B cell (primary cell): ENCODE results near the gene REPS2. TPM values are rescaled to one million over a fixed set of nuclear protein-coding genes. Genes with fewer than 3 reads are reported as not detected.

Experiments
- ATAC-seq: fragments of 200-7000 bp; cut with Tn5 transposase; one replicate; pipeline ENCODE4 v1.10.0; 2021; ENCODE audit warnings: low read depth, mild to moderate bottlenecking, moderate number of reproducible peaks, moderate library complexity
- CTCF ChIA-PET: fragments of 350-600 bp; sonication (Branson Sonifier 250); formaldehyde crosslinking; loops from one replicate; lab custom pipeline; 2021; ENCODE audit warnings: antibody characterized with exemption, inconsistent platforms; lab: Charles Lee
- POLR2A ChIA-PET: fragments of 350-600 bp; sonication (Branson Sonifier 250); formaldehyde crosslinking; loops from one replicate; lab custom pipeline; 2021; ENCODE audit warnings: antibody characterized with exemption; lab: Charles Lee
- DNase-seq: peaks from one replicate; pipeline ENCODE4 v3.0.0; 2013
- H2AFZ ChIP-seq: 2 replicates; pipeline ENCODE4 v1.6.1; 2012; ENCODE audit warnings: mild to moderate bottlenecking, low read depth, low read length; ENCODE audit not compliant: insufficient read depth, poor library complexity, severe bottlenecking
- H3K27ac ChIP-seq, 2 donors: 1 replicate in 1 of 2; 2 replicates in 1 of 2; pipeline ENCODE4 v1.5.1; 2012 to 2013; ENCODE audit warnings: low read length in 2 of 2, mild to moderate bottlenecking in 2 of 2, moderate library complexity in 1 of 2
- H3K27me3 ChIP-seq, 4 experiments: fragments of 200-600 bp in 1 of 4; sonication (generic) in 1 of 4; replicated peaks in 1 of 4; 1 replicate in 2 of 4; 2 replicates in 2 of 4; pipeline versions ENCODE4 v1.6.1 to v1.7.0; 2013 to 2016; ENCODE audit warnings: low read length in 3 of 4, mild to moderate bottlenecking in 2 of 4, mixed read lengths in 1 of 4, moderate library complexity in 1 of 4; ENCODE audit not compliant: insufficient read depth in 4 of 4, control insufficient read depth in 3 of 4; ENCODE audit errors: control extremely low read depth in 1 of 4
- H3K36me3 ChIP-seq, 2 experiments: replicated peaks in 1 of 2; 1 replicate in 1 of 2; 2 replicates in 1 of 2; pipeline versions ENCODE4 v1.6.1 to v1.7.1; 2013; ENCODE audit warnings: low read length in 1 of 2; ENCODE audit not compliant: insufficient read depth in 2 of 2, control insufficient read depth in 1 of 2; ENCODE audit errors: control extremely low read depth in 1 of 2, extremely low read depth in 1 of 2
- H3K4me1 ChIP-seq, 2 donors: fragments of 200-600 bp in 1 of 2; sonication (generic) in 1 of 2; 1 replicate in 1 of 2; 2 replicates in 1 of 2; pipeline versions ENCODE4 v1.5.1 to v1.6.1; 2013 to 2017; ENCODE audit warnings: low read length in 2 of 2; ENCODE audit not compliant: control insufficient read depth in 2 of 2, insufficient read depth in 2 of 2
- H3K4me2 ChIP-seq: replicated peaks from 2 replicates; pipeline ENCODE3; 2012; ENCODE audit warnings: mild to moderate bottlenecking, low read depth, low read length; ENCODE audit not compliant: poor library complexity, severe bottlenecking
- H3K4me3 ChIP-seq, 5 experiments: fragments of 200-600 bp in 1 of 5; sonication (generic) in 1 of 5; 1 replicate in 3 of 5; 2 replicates in 2 of 5; pipeline versions ENCODE4 v1.5.1 to v1.7.0; 2011 to 2016; ENCODE audit warnings: low read length in 4 of 5, mild to moderate bottlenecking in 4 of 5, low read depth in 2 of 5, control low read depth in 1 of 5, moderate library complexity in 1 of 5; ENCODE audit not compliant: insufficient read depth in 1 of 5; ENCODE audit errors: control extremely low read depth in 1 of 5, extremely low read depth in 1 of 5
- H3K79me2 ChIP-seq: fragments of 200-600 bp; sonication (generic); one replicate; pipeline ENCODE4 v1.6.0; 2016; ENCODE audit warnings: low read length; ENCODE audit not compliant: control insufficient read depth, insufficient read depth
- H3K9ac ChIP-seq: fragments of 200-600 bp; sonication (generic); 2 replicates; pipeline ENCODE4 v1.6.1; 2017; ENCODE audit warnings: mild to moderate bottlenecking, low read length, moderate library complexity
- H3K9me3 ChIP-seq, 3 donors: one replicate each; pipeline versions ENCODE4 v1.6.1 to v1.7.1; 2013; ENCODE audit warnings: low read length in 2 of 3; ENCODE audit not compliant: control insufficient read depth in 2 of 3, insufficient read depth in 1 of 3; ENCODE audit errors: control extremely low read depth in 1 of 3
- H4K20me1 ChIP-seq: 2 replicates; pipeline ENCODE4 v1.6.0; 2012; ENCODE audit warnings: mild to moderate bottlenecking, low read length; ENCODE audit not compliant: insufficient read depth, control insufficient read depth, poor library complexity, severe bottlenecking
- H3K27ac Mint-ChIP-seq: one replicate; pipeline ENCODE4 v1.8.0; 2021; ENCODE audit warnings: mixed read lengths
- H3K27me3 Mint-ChIP-seq: one replicate; pipeline ENCODE4 v1.8.0; 2021; ENCODE audit warnings: mixed read lengths
- H3K4me1 Mint-ChIP-seq: one replicate; pipeline ENCODE4 v1.8.0; 2021; ENCODE audit warnings: mixed read lengths
- H3K4me3 Mint-ChIP-seq: one replicate; pipeline ENCODE4 v1.8.0; 2021; ENCODE audit warnings: mixed read lengths
- H3K9me3 Mint-ChIP-seq: one replicate; pipeline ENCODE4 v1.8.0; 2022; ENCODE audit warnings: mixed read lengths; ENCODE audit not compliant: insufficient read depth
- EZH2 ChIP-seq: IDR thresholded peaks from 2 replicates; pipeline ENCODE4 v1.6.1; 2012; ENCODE audit warnings: borderline replicate concordance, low read depth, mild to moderate bottlenecking, moderate library complexity, low read length; ENCODE audit not compliant: insufficient read depth, poor library complexity, severe bottlenecking
- WGBS: methylation state at CpG from one replicate; pipeline ENCODE4 v1.1.5; 2013; ENCODE audit warnings: missing lambda C conversion rate; ENCODE audit not compliant: insufficient coverage; 5-methylcytosine and 5-hydroxymethylcytosine counted together
- intact Hi-C: fragments of 100-400 bp; cut with micrococcal nuclease; formaldehyde crosslinking; loops from one replicate; pipeline ENCODE4 v1.10.0; 2022
- polyA plus RNA-seq: library from polyadenylated mRNA; depleted of rRNA; stranded (reverse); fragments of >200 nt; gene quantifications from 2 replicates; pipeline ENCODE4 v1.2.3, GENCODE V29; 2012
- total RNA-seq, 2 donors: library from RNA; stranded (reverse); fragments of 120-200 nt in 1 of 2; gene quantifications; 1 replicate in 1 of 2; 2 replicates in 1 of 2; pipeline versions ENCODE4 v1.2.3 to v1.2.4, GENCODE V29; 2013 to 2022
- TF ChIP-seq, protein P1 (sequence below): fragments of 200-600 bp; IDR thresholded peaks from one replicate; pipeline ENCODE4 v1.8.0; 2022; ENCODE audit warnings: antibody characterized with exemption, mild to moderate bottlenecking

Gene REPS2
- total and polyA plus RNA-seq, 2 donors (not counting 1 experiment from before 2014, with no cell fraction given) = 1.1 to 4.9 TPM

DNA sequence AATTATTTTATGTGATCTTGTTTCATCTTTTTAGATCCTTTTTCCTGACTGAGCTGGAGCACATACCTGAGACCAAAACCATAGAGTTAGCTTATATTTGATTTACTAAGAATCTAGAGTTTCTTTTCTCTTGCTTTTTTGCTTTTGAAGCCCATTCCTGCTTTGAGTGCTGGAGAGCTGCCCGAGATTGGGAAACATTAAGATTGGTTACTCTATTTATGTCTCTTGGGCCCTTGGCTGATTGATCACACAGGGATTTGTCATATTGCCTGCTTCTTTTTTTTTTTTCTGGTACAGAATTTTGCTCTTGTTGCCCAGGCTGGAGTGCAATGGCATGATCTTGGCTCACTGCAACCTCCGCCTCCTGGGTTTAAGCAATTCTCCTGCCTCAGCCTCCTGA is 73.9 kb downstream of the REPS2 start:
- H3K4me2 ChIP-seq = no peak overlapping the region
- H3K4me3 ChIP-seq = no peak overlapping the region
- Mint-ChIP-seq H3K27ac (no peak overlapping the region), H3K4me1 (peaks cover 10% of the 10 kb centered on the region), H3K27me3 (no peaks in the 10 kb centered on the region), H3K4me3 (no peak overlapping the region), H3K9me3 (no peaks in the 10 kb centered on the region)
- ATAC-seq (no peak), DNase-seq (no peak)
- H3K9me3 ChIP-seq = no peaks in the 10 kb centered on the region
- no peak overlapping the region for H3K27ac ChIP-seq
- H3K79me2 ChIP-seq = no peaks in the 10 kb centered on the region
- H3K4me1 ChIP-seq = peaks cover 3 to 4% of the 10 kb centered on the region in 2 donors
- no CpG with 5 or more reads among the region's 2 CpGs for WGBS
- no peak for TF ChIP-seq EZH2
- TF ChIP-seq, protein P1, sequence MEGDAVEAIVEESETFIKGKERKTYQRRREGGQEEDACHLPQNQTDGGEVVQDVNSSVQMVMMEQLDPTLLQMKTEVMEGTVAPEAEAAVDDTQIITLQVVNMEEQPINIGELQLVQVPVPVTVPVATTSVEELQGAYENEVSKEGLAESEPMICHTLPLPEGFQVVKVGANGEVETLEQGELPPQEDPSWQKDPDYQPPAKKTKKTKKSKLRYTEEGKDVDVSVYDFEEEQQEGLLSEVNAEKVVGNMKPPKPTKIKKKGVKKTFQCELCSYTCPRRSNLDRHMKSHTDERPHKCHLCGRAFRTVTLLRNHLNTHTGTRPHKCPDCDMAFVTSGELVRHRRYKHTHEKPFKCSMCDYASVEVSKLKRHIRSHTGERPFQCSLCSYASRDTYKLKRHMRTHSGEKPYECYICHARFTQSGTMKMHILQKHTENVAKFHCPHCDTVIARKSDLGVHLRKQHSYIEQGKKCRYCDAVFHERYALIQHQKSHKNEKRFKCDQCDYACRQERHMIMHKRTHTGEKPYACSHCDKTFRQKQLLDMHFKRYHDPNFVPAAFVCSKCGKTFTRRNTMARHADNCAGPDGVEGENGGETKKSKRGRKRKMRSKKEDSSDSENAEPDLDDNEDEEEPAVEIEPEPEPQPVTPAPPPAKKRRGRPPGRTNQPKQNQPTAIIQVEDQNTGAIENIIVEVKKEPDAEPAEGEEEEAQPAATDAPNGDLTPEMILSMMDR = no peak
- H3K36me3 ChIP-seq = no peaks in the 10 kb centered on the region
- H3K27me3 ChIP-seq = no peaks in the 10 kb centered on the region
- H4K20me1 ChIP-seq = no peaks in the 10 kb centered on the region
- H2AFZ ChIP-seq = no peak overlapping the region
- ChIA-PET POLR2A (no interaction called here), CTCF (interaction anchor here (1.1 to 1.6 kb wide), 3 partner anchors 22 to 194 kb away, joined by 3 to 4 read pairs (median 4); no protein-coding TSS in a partner anchor)
- no peak overlapping the region for H3K9ac ChIP-seq
- intact Hi-C loops = no loop called here

DNA sequence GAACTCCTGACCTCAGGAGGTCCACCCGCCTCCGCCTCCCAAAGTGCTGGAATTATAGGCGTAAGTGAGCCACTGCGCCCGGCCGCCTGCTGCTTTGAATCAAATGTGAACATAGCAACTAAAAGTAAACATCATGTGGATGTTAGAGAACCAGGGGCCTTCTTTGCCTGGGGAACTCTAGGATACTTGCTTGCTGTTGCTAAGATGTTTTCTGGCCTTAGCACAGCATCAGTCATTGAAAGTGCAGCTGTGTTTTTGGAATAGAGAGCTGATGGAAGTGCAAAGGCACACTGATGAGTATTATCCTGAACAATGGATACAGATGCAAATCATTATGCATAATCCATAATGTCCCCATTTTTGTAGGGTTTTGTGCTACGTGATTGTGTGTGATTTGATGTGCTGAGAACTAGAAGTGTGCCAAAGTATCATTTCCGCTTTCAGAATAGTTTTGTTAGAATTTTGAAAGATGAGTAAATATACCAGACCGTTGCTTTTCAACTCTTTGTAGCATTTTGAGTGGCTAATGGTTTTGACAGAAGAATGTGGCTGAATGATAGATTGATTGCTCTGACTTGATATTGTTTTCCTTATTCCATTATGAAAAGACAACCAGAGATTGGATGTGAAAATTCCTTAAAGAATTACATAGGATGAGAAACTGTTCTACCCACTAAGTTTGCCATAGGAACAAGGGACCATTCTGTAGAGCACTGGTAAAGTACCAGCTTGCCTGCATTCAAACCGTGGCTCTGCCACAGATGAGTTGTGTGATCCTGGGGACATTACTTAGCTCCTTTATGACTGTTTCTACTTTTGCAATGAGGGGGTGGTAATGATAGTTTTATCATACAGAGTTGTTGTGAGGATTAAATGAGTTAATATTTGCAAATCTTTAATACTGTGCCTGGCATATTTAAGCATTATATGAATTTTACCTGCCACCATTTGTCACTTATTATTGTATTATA is 74.7 kb downstream of the REPS2 start:
- DNase-seq = no peak
- no peak for TF ChIP-seq EZH2
- TF ChIP-seq, protein P1 = no peak
- H3K27ac Mint-ChIP-seq = no peak overlapping the region
- H4K20me1 ChIP-seq = no peaks in the 10 kb centered on the region
- H3K36me3 ChIP-seq = no peaks in the 10 kb centered on the region
- ChIA-PET POLR2A (no interaction called here), CTCF (interaction anchor here (1.2 kb wide), 1 partner anchor 22 kb away, joined by 4 read pairs; no protein-coding TSS in a partner anchor)
- no peak overlapping the region for H3K4me3 Mint-ChIP-seq
- no peaks in the 10 kb centered on the region for H3K9me3 Mint-ChIP-seq
- H3K4me3 ChIP-seq = no peak overlapping the region
- H3K9me3 ChIP-seq = no peaks in the 10 kb centered on the region
- no peak overlapping the region for H3K4me2 ChIP-seq
- no peaks in the 10 kb centered on the region for H3K79me2 ChIP-seq
- no peak overlapping the region for H3K27ac ChIP-seq
- no peaks in the 10 kb centered on the region for H3K27me3 ChIP-seq
- H3K9ac ChIP-seq = no peak overlapping the region
- 94% methylated on average over 9 of the region's 10 CpGs for WGBS
- intact Hi-C loops = no loop called here
- H2AFZ ChIP-seq = no peak overlapping the region
- H3K4me1 ChIP-seq = peaks cover 3 to 4% of the 10 kb centered on the region in 2 donors
- H3K27me3 Mint-ChIP-seq = no peaks in the 10 kb centered on the region
- ATAC-seq = no peak
- H3K4me1 Mint-ChIP-seq = peaks cover 10% of the 10 kb centered on the region
